ENCODE measurements around the gene PDZD7.

DNA sequence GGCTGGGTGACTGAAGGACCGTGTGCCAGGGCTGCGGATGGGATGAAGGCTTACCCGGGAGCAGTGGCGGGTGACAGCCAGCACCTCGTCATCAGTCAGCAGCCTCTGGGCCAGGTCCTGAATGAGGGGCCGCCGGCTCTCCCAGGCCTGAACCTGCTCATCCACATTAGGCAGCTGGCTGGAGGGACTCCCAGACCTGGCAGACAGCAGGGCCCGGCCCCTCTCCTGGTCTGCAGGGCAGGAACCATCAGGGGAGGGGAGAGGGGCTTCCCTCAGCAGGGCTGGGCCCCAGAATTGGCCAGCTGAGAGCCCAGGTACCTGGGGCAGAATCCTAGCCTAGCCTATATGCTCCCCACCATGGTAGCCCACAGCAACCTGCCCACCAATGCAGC is 15.4 kb downstream of the PDZD7 start:
- TF ChIP-seq ZFP3 (CRISPR knock-in tag; IDR thresholded peaks at IDR 0.05) (no peak), RARB (CRISPR knock-in tag; IDR thresholded peaks at IDR 0.05) (no peak), GLIS3 (CRISPR knock-in tag; IDR thresholded peaks at IDR 0.05) (no peak)
- TF ChIP-seq, protein P1, sequence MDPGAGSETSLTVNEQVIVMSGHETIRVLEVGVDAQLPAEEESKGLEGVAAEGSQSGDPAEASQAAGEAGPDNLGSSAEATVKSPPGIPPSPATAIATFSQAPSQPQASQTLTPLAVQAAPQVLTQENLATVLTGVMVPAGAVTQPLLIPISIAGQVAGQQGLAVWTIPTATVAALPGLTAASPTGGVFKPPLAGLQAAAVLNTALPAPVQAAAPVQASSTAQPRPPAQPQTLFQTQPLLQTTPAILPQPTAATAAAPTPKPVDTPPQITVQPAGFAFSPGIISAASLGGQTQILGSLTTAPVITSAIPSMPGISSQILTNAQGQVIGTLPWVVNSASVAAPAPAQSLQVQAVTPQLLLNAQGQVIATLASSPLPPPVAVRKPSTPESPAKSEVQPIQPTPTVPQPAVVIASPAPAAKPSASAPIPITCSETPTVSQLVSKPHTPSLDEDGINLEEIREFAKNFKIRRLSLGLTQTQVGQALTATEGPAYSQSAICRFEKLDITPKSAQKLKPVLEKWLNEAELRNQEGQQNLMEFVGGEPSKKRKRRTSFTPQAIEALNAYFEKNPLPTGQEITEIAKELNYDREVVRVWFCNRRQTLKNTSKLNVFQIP (CRISPR knock-in tag; IDR thresholded peaks at IDR 0.05; ENCODE audit: borderline replicate concordance, low read depth): no peak

All from SK-N-SH treated with all-trans-retinoic acid at 6 μM for 48 hours (cell line).